Measurements from ENCODE around the gene LTN1. TPM values are rescaled to one million over a fixed set of nuclear protein-coding genes. Genes with fewer than 3 reads are reported as not detected.
"Not testable (repeated sequence)": the region's sequence is repeated elsewhere in the genome, so short reads cannot be mapped to it uniquely, and the experiment has no call there.

LTN1 gene
- total RNA-seq, 1 donor from 2014 or later, result 32.9 TPM

DNA sequence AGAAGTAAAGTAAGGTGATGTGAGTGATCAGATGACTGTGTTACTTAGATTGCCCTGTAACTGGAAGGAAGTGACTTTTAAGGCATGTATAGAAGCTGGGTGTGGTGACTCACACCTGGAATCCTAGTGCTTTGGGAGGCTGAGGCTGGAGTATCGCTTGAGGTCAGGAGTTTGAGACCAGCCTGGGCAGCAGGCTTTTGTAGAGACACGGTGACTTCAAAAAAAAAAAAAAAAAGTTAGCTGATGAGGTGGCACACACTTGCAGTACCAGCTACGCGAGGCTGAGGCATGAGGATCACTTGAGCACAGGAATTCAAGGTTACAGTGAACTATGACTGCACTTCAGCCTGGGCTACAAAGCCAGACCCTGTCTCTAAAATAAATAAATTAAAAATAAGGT, 29.5 kb upstream of the LTN1 start:
- Mint-ChIP-seq H3K36me3 (ENCODE audit: unreplicated experiment) (no peaks in the 10 kb centered on the region), H3K4me1 (ENCODE audit: low read depth, unreplicated experiment) (peaks cover 3% of the 10 kb centered on the region), H3K4me3 (ENCODE audit: unreplicated experiment) (no peak overlapping the region), H3K27ac (ENCODE audit: unreplicated experiment) (no peak overlapping the region), H3K27me3 (ENCODE audit: unreplicated experiment) (peaks cover 9% of the 10 kb centered on the region), H3K9me3 (ENCODE audit: unreplicated experiment) (peaks cover 2% of the 10 kb centered on the region)
- TF ChIP-seq, protein P1, sequence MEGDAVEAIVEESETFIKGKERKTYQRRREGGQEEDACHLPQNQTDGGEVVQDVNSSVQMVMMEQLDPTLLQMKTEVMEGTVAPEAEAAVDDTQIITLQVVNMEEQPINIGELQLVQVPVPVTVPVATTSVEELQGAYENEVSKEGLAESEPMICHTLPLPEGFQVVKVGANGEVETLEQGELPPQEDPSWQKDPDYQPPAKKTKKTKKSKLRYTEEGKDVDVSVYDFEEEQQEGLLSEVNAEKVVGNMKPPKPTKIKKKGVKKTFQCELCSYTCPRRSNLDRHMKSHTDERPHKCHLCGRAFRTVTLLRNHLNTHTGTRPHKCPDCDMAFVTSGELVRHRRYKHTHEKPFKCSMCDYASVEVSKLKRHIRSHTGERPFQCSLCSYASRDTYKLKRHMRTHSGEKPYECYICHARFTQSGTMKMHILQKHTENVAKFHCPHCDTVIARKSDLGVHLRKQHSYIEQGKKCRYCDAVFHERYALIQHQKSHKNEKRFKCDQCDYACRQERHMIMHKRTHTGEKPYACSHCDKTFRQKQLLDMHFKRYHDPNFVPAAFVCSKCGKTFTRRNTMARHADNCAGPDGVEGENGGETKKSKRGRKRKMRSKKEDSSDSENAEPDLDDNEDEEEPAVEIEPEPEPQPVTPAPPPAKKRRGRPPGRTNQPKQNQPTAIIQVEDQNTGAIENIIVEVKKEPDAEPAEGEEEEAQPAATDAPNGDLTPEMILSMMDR (IDR thresholded peaks at IDR 0.05; ENCODE audit: partially characterized antibody, unreplicated experiment), result no peak
- no peak for DNase-seq

- Mint-ChIP-seq H3K27ac (ENCODE audit: unreplicated experiment) (no peak overlapping the region), H3K36me3 (ENCODE audit: unreplicated experiment) (no peaks in the 10 kb centered on the region), H3K4me3 (ENCODE audit: unreplicated experiment) (peak overlapping the region; percentile 72), H3K27me3 (ENCODE audit: unreplicated experiment) (no peaks in the 10 kb centered on the region), H3K4me1 (ENCODE audit: low read depth, unreplicated experiment) (no peaks in the 10 kb centered on the region), H3K9me3 (ENCODE audit: unreplicated experiment) (no peaks in the 10 kb centered on the region)
- TF ChIP-seq, protein P1 (IDR thresholded peaks at IDR 0.05; ENCODE audit: partially characterized antibody, unreplicated experiment), result no peak
- no peak for DNase-seq
Measured at GRCh38 chr21:29018540-29018939, 25.9 kb upstream of the LTN1 start.

GRCh38 chr21:29017639-29018237, 25.1 kb upstream of the LTN1 start:
- Mint-ChIP-seq H3K27ac (ENCODE audit: unreplicated experiment) (no peak overlapping the region), H3K27me3 (ENCODE audit: unreplicated experiment) (no peaks in the 10 kb centered on the region), H3K36me3 (ENCODE audit: unreplicated experiment) (no peaks in the 10 kb centered on the region), H3K4me3 (ENCODE audit: unreplicated experiment) (peak overlapping the region; percentile 72), H3K9me3 (ENCODE audit: unreplicated experiment) (peaks cover 3% of the 10 kb centered on the region), H3K4me1 (ENCODE audit: low read depth, unreplicated experiment) (no peaks in the 10 kb centered on the region)
- DNase-seq, result no peak
- TF ChIP-seq, protein P1 (IDR thresholded peaks at IDR 0.05; ENCODE audit: partially characterized antibody, unreplicated experiment), result no peak

DNA sequence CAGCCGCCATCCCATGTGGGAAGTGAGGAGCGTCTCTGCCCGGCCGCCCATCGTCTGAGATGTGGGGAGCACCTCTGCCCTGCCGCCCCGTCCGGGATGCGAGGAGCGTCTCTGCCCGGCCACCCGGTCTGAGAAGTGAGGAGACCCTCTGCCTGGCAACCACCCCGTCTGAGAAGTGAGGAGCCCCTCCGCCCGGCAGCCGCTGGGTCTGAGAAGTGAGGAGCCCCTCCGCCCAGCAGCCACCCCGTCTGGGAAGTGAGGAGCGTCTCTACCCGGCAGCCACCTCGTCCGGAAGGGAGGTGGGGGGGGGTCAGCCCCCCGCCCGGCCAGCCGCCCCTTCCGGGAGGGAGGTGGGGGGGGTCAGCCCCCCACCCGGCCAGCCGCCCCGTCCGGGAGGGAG, 18.6 kb upstream of the LTN1 start:
- DNase-seq; H3K9me3 Mint-ChIP-seq (ENCODE audit: unreplicated experiment); H3K27me3 Mint-ChIP-seq (ENCODE audit: unreplicated experiment); H3K27ac Mint-ChIP-seq (ENCODE audit: unreplicated experiment); H3K4me3 Mint-ChIP-seq (ENCODE audit: unreplicated experiment); H3K4me1 Mint-ChIP-seq (ENCODE audit: low read depth, unreplicated experiment); H3K36me3 Mint-ChIP-seq (ENCODE audit: unreplicated experiment): not testable (repeated sequence)

DNA sequence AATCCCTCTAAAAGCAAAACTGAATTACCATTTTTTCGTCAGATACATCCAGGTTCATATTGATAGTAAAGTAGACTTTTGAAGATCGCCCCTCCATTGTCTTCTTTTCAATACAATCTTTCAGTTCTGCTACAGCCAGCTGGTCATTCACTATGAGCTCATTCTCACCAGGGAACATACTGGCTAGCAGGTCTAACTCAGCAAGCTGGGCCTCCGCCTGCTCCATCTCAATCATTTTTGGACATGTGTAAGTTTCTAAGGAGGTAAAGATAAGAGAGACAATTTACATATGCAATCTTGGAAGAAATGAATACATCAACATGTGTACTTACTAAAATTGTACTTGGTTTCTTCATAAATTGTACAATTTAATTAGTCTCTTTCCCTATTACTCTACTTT, 15.7 kb upstream of the LTN1 start:
- Mint-ChIP-seq H3K27me3 (ENCODE audit: unreplicated experiment) (no peaks in the 10 kb centered on the region), H3K4me1 (ENCODE audit: low read depth, unreplicated experiment) (no peaks in the 10 kb centered on the region), H3K4me3 (ENCODE audit: unreplicated experiment) (no peak overlapping the region), H3K27ac (ENCODE audit: unreplicated experiment) (no peak overlapping the region), H3K36me3 (ENCODE audit: unreplicated experiment) (no peaks in the 10 kb centered on the region), H3K9me3 (ENCODE audit: unreplicated experiment) (peaks cover 5% of the 10 kb centered on the region)
- TF ChIP-seq, protein P1 (IDR thresholded peaks at IDR 0.05; ENCODE audit: partially characterized antibody, unreplicated experiment), result no peak
- no peak for DNase-seq
